Embryonic facial prominence (tissue), 1 donor: ENCODE results near the gene MYO5B.

ENCODE experiments used
- DNase-seq: peaks from one replicate; pipeline ENCODE4 v3.0.0-alpha.2; 2016; ENCODE audit errors: extremely low spot score

The MYO5B gene

DNA sequence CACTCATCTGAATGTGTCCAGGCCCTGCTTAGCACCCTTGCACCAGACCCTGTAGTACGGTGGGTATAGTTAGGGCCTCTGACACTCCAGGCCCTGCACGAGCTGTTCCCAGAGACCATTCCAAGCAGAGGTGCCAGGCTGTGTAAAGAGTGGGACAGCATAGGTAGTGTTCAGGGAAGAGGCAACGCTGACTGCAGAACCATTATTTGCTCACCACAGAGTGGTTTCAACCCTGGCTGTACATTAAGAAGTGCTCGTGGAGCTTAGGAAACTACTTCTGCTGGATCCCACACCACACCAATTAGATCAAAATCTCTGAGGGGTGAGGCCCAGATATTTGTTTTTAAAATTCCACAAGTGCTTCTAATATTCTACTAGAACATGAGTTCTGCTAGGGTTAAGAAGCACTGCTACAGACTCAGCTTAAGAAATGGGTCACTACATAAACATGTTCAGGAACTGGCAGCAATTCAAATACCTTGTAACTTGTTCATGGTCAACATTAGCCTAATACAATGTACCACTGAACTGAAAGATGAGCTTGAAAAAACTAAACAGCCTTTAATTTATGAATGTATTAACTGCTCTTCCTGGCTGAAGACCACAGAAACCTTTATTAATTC is 183.0 kb downstream of the MYO5B start:
- DNase-seq = no peak

DNA sequence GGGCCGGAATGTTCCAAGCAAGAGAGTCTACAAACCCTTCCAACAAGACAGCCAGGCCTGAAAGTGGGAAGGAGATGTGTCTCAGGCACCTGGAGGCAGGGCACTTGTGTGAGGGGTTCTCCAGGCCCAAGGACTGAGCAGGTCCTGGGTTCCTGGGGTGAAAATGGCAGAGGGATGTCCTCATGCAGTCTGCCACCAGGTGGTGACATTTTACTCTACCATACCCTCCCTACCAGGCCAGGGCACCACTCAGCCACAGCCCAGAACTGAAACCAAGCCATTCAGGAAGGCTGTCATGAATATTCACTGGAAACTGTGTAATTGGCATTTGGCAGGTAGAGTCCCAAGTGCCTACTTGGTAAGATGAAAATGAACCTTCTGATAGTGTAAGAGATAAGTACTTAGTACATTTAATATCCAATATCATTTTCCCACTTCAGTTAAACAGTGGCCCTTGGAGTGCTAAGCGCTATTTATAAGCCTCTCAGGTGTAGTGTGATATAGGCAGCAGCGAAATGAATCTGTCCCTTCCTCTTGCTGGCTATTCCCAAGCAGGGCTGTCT is 185.1 kb downstream of the MYO5B start:
- DNase-seq = no peak

- no peak for DNase-seq
Observed at GRCh38 chr18:50008306-50008705, 186.6 kb downstream of the MYO5B start.

DNA sequence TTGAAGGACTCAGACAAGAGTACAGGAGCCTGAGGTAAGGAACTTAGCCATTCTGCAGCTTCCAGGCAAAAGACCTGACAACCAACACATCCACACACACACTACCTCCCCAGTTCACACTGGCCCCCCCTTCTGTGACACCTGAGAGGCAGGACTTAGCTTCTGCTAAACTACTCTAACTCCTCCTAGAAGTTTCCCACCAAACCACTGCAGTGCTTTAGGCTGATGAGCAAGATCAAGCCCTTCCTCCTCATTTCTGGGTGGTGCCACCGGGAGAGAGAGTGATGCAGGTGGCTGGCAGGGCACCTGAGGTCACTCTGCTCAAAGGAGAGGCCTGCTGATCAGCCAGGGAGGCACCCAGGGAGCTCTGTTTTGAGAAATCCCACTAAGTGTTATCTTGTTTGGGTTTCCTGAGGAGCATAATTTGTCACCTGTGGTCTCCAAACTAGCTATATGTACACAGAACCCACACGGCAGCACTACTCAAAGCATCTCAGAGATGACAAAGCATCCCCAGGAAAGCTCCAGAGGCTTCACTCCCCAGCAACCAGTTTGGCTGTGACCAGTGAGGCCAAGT is 188.4 kb downstream of the MYO5B start:
- DNase-seq = no peak

- DNase-seq = no peak
Observed at GRCh38 chr18:50004013-50004412, 190.9 kb downstream of the MYO5B start.

DNA sequence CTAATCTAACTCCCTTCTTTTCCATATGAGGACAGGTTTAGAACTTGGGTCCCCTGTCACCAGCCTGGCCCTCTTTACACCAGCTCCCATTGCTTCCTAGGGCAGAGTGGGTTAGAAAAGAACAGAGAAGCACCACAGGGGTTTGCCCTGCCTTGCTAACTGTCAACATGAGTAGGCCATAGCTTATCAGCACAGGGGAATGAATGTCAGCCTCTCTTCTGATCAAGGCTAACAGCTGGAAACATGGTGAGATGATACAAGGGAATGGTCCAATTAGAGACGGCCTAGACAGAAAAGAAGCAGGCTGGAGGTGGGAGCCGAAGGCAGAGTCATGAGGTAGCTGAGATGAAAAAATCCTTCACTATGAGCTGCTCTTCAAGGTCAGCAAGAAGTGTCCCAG is 192.2 kb downstream of the MYO5B start:
- no peak for DNase-seq

DNA sequence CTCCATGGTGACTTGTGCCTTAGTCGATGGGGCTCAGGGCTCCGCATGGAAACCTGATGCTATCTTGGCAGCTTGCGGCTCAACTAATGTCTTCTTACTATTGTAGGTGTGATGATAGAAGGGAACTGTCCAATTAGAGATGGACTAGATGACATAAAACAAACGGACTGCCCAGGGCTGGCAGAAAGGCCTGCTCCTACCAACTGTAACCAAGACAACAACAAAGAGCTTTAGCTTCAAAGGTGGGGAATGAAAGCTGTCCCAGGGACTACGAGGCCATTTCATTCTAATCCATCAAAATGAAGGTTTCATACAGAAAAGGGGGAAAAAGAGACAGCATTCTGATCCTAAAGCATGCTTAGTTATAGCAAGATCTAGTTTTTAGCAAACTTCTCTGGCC is 194.7 kb downstream of the MYO5B start:
- no peak for DNase-seq

DNA sequence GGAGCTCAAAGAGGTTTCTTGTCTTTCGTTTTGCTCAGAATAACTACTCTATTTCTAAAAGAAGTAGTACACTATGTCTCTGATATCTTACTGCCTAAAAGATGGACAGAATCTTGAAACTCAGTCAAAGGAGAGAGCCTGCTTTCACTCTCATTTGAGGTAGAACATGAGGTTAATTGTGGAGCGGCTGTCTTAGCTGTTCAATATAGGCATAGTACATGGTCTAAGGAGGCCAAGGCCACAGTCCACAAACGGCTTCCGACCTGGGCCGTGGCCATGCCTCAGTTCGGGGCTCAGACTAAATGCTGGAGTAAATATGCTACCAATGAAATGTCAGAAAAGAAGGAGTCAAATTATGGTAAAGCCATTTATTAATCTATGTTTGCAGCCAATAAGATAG is 195.8 kb downstream of the MYO5B start:
- no peak for DNase-seq

DNA sequence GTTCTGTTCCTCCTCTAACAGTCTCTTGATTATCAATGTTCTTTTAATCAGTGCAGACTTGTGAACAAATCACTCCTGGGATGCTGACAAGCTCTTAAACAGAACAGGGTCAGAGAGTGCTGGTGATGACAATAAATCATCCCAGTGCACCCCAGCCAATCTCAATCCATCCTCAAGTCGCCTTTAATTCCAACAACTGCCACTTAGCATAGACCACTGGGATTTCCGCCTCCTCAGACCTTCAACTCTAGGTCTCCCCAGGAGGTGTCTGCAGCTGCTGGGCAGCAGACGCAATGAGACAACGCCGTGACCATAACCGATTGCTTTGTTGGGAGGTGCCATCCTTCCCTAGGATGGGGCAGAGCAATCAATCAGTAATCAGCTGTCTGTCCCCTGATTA is 197.4 kb downstream of the MYO5B start:
- DNase-seq = no peak

GRCh38 chr18:49994410-49994809 is 200.5 kb downstream of the MYO5B start:
- no peak for DNase-seq

DNA sequence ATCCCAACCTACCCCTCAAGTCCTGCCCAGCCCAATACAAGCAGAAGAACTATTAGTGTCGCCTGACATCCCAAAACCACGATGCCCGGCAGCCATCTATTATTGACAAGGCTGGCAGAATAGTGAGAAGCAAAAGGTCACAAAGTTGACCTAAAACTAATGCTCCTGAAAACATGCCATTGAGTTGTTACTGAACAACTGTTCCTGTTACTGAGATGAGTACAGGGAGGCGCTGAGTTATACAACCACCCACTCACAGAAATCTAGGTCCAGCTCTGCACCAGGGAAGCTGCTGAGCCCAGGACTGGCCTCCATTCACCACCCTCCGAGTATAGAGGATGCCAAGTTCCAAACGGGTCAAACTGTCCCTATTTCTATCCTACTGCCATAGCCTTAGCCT is 201.6 kb downstream of the MYO5B start:
- DNase-seq = no peak

GRCh38 chr18:49988733-49989132 is 206.2 kb downstream of the MYO5B start:
- no peak for DNase-seq

- no peak for DNase-seq
Observed at GRCh38 chr18:49988101-49988500, 206.8 kb downstream of the MYO5B start.

- no peak for DNase-seq
Observed at GRCh38 chr18:49985236-49985635, 209.7 kb downstream of the MYO5B start.

- DNase-seq = no peak
Observed at GRCh38 chr18:49980896-49981295, 214.1 kb downstream of the MYO5B start.

DNA sequence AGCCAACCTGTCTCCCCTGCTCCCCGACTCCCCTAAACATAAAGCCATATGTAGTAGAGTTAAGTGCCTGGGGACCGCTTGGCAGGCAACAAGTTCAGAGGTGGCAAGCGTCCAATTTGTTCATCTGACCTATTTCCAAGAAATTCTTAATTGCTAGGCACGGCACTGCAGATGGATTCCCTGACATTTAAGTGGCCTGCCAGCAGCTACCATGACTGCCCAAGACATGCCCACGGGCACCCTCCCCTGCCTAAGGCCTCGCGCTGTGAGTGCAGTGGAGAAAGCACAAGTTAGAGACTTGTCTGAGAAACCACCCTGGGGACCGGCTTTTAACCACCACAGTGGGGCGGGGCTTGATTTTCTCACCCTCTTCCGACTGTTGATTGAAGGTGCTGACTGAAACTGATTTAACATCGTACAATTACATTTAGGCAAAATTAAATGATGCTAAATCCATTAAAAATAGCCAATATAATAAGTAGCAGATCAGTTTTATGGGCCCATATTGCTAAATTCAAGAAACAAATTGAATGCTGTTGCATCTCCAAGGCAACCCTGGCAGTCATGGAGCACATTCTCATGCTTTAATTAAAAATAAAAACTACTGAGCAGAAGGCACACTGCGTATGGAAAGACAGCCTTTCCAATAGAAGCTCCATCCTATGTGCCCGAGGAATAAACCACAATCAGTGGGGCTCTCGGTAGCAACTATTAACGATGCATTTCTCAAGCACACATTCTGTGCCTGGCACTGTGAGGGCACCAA is 218.0 kb downstream of the MYO5B start:
- DNase-seq = no peak

DNA sequence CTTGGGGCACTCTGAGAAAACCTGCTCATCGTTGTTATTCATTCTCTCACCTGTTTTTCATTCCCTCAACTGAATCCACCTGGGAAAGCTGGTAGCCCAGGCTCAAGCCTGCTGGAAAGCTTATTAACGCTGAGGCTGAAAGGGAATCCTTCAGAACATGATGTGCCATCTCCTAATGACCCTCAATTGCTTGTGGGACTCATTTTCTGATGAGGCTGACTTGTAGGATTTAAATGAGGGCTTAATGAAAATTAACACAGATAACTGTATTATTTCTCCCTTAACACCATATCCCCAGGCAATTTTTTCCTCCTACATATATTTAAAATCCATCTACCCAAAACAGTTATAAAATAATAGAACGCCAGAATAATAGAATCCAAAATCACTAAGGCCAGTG is 218.9 kb downstream of the MYO5B start:
- DNase-seq = no peak

- no peak for DNase-seq
Observed at GRCh38 chr18:49974079-49974478, 220.9 kb downstream of the MYO5B start.

DNA sequence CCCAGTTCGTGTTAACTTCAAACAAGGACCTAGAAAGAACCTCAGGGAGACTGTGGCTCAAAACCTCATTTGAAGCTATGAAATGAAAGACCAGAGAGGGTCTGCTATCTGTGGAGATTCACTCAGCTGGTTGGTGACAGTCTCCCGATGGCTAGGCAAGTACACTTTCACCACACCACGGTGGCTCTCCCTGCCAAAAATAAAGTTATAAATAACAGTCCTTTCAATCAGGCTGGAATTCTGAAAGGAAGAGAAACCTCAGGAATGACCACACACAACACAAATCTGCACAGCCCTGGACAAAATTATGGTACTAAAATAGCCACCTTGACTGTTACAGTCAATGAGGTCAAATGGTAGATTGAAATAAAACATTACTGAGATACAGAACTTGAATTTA is 221.4 kb downstream of the MYO5B start:
- no peak for DNase-seq

DNA sequence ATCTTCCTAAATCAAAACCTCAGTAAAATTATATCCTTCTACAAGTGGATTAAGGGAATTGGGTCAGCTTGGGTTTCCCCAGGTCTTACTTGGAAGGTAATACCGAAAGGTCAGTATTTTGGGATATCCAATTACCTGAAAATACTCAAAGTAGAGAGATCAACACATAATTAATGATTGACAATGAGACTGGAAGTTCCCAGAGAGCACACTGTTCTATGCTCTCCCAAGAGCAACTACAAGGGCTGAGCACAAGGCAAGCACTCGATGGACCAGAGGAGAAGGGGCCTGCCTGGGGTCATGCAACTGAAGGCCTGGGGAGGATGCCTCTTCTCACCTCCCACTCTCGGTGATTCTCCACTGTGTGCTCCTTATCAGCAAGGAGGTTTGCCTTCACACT is 222.4 kb downstream of the MYO5B start:
- DNase-seq = no peak

- no peak for DNase-seq
Observed at GRCh38 chr18:49971462-49971861, 223.5 kb downstream of the MYO5B start.

DNA sequence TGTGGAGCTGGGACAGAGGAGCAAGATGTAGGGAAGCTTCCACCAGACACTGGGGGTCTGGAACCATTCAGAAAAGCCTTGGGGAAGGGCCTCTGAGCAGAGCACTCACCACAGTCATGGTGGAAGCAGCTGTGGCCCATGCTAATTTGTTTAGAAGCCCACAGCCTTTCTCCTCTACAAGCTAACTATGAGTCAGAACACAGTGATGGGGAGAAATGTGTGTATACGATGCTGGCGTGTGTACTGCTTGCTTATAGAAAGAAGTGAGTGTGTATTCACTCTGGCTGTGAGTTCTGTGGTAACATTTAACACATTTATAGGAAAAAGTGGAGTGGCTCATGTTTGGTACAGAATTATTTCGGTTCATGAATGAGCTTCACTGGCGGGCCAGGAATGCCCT is 224.6 kb downstream of the MYO5B start:
- DNase-seq = no peak
